Measurements from ENCODE around the gene LRRC32.

Gene LRRC32, protein sequence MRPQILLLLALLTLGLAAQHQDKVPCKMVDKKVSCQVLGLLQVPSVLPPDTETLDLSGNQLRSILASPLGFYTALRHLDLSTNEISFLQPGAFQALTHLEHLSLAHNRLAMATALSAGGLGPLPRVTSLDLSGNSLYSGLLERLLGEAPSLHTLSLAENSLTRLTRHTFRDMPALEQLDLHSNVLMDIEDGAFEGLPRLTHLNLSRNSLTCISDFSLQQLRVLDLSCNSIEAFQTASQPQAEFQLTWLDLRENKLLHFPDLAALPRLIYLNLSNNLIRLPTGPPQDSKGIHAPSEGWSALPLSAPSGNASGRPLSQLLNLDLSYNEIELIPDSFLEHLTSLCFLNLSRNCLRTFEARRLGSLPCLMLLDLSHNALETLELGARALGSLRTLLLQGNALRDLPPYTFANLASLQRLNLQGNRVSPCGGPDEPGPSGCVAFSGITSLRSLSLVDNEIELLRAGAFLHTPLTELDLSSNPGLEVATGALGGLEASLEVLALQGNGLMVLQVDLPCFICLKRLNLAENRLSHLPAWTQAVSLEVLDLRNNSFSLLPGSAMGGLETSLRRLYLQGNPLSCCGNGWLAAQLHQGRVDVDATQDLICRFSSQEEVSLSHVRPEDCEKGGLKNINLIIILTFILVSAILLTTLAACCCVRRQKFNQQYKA

DNA sequence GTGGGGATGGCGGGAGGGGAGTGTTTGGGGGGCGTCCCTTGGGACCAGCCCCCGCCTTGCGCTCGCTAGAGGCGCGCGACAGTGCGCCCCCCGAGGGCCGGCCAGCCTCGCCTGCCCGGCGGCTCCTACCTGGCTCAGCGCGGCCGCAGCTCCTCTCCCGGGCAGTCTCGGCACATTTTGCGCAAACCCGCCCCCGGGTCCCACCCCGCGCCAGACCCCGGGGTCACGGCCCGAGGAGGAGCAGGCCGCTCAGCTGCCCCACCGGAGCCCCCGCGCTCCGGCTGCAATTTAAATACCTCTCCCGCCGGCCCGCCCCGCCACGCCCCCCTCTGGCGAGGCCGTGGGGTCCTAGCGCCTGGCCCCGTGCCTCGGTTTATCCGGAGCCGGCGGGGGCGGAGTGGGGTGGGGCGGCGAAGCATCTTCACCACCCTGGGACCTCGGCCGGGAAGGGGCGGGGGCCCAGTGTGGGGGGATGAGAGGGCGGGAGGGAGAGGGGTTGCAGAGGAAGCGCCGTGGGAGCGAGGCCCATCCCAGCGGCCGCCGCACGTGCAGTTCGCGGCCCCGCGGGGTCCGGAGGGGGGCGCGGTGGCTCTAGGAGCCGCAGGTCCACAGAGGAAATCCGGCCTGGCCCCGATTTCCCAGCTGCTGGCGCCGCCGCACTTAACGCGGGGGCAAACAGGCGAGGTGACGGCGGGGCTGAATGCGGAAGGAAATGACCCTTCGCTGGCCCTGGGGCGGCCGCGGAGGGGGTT is at the start of gene LRRC32:
LRRC32 (minus strand) TSS at position 263 of the 752 bp plus-strand sequence. CDS start 4,793 bp downstream, outside the sequence.
- peak; percentile 64 for DNase-seq (ENCODE audit: low spot score)

DNA sequence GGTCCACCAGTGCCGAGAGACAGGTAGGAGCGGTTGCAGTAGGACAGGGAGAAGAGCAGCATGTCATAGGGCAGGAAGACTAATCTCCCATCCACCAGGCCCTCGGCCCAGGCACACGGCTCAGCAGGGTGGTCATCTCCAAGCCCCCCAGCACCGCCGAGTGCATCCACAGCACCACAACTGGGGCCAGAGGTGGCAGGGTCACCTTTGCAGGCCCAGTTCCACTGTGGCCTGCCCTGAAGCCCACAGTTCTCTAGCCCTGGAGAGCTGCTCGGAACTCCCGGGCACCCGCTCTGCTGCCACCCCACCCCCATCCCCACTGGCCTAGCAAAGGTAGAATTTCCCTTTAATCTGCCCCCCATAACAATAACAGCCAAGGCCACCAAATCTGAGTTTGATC is 49.1 kb upstream of the LRRC32 start:
- no peak for DNase-seq (ENCODE audit: low spot score)

DNA sequence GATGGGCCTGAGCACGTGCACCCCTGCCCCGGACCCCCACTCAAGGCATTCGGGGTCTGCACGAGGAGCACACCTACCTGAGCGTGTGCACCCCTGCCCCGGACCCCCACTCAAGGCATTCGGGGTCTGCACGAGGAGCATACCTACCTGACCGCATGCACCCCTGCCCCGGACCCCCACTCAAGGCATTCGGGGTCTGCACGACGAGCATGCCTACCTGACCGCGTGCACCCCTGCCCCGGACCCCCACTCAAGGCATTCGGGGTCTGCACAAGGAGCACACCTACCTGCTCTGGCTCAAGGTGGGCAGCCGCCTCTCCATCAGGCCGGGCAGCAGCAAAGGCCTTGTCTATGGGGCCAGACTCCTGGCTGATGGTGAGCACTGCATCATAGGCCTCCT is 48.7 kb upstream of the LRRC32 start:
- no peak for DNase-seq (ENCODE audit: low spot score)

DNA sequence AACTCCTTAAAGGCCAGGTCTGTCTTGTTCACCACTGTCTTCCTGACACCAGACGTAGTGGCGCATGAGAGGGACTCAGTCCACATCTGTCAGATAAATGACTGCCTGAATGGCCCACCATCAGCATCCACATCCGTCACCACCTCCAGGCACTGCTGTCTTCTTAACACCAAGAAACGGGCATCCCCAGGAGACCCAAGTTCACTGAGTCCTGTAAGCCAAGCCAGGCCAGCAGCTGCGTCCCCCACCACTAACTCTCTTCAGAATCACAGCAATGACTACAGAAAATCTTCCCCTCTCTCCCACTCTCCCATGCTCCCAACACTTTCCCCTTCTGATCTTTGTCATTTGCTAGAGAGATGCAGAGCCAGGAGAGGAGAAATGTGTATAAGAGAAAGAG is 47.3 kb upstream of the LRRC32 start:
- no peak for DNase-seq (ENCODE audit: low spot score)

DNA sequence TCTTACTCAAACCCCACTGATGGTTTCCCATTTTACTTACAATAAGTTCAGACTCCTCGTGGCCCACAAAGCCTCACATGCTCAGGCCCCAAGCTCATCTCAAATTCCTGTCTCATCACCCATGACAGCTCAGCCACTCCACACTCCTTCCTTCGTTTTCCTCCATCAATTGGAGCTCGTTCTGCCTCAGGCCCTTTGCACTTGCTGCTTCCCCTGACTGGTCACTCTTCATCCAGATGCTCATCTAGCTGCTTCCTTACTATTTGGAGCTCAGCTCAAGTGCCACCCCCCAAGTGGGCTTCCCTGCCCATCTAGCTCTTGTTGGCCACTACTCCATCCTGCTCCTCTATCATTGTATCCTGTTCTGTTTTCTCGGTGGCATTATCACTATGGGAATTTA is 46.8 kb upstream of the LRRC32 start:
- no peak for DNase-seq (ENCODE audit: low spot score)

DNA sequence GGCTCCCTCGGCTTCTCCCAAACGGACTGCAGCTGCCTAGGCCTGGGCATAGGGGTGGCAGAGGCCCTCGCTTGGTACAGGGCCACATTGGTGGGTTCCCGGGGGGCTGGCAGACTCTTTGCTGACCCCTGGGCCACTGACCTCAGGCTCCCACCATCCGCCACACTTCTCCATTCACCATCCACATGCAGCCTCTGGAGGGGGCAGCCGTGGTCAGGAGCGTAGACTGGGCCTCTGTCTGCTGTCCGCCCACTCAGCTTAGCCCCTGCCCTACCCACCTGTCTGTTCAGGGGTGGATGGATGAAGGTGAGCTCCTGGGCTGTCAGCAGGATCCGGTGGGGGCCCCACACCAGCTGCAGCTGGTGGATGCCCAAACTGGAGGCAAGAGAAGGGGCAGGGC is 45.7 kb upstream of the LRRC32 start:
- DNase-seq (ENCODE audit: low spot score), result no peak

DNA sequence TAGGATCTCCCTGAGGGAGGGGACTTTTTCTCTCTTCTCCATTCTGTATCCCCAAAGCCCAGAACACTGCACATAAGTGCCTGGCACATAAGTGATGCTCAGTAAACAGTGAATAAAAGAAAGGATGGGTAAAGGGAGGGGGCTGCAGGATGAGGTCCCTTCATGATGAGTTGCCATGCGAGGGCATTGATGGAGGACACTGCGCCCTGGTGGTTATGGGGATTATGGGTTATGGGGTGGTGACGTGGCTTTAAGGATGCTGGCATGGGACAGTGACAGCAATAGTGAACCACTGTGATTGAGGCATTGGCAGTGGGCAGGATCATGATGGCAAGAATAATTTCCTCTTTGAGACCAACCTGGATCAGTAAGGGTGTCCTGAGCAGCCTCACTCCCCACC is 43.9 kb upstream of the LRRC32 start:
- no peak for DNase-seq (ENCODE audit: low spot score)

DNA sequence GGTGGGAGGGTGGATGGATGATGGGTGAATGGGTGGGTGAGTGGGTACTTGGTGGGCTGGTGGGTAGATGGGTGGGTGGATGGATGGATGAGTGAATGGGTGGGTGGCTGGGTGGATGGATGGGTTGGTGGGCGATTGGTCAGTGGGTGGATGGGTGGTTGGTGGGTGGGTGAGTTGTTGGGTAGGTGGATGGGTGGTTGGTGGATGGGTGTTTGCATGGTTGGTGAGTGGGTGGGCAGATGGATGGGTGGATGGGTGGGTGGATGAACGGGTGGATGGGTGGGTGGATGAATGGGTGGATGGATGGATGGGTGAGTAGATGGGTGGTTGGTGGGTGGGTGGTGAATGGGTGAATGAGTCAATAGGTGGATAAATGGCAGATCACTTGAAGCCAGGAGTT is 43.0 kb upstream of the LRRC32 start:
- no peak for DNase-seq (ENCODE audit: low spot score)

DNA sequence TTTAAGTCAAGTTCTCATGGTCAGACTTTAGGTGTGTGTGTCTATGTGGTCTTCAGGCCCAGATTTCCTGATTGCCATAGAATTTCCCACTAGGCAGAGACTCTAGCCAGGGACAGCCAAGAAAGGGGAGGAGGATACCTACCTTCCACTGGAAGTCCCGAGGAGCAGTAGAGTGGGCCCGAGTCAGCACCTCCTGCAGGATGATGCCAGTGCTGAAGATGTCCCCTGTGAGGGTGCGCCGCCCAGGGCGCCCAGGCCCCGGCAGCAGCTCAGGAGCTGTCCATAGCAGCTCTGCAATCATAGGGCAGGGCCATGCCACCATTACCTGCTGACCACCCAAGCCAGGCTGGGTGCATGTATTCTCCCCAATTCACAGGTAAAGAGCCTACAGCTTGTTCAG is 41.6 kb upstream of the LRRC32 start:
- DNase-seq (ENCODE audit: low spot score), result no peak

DNA sequence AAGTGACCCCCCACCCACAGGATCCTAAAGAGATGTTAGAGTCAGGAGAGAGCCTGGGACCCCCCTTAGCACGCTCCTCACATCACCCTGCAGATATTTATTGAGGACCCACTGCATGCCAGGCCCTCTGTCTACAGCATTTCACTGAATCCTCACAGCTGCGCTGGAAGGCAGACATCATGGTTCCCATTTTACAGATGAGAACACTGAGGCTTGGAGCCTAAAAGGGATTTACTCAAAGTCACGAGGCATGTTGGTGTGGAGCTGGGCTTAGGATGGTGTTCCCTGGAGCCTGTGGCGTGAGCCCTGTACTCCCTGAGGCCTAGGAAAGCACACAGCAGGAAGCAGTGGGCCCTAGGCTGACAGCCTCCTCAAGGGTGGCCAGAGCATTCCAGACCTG is 39.2 kb upstream of the LRRC32 start:
- DNase-seq (ENCODE audit: low spot score), result no peak

DNA sequence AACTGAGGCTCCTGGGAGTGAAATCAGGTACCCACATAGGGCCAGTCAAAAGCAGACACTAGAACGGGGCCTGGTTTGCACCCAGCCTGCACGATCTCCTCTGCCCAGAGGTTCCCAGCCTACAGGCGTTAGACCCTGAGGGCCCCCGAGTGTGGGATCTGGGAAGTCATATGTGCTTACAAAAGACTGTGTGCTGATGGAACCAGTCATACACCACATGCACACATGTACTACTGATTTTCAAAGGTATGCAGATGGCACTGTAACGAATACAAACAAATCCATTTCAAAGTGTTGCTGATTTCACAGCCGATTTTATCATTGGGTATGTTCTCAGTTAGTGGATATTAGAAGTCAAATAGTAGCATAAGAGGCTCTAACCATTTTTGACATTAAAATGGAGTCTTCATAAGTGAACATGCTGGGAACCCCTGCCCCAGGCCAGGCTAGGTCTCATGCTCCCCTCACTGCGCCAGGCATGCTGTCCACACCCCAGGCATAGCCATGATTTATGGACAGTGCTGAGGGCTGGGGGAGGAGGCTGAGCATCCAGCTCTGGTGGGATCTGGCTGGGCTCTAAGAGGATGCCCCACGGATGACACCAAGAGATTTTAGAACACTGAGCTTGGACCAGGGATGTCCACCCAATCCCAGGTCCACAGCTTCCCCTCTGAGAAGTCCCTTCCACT is 38.6 kb upstream of the LRRC32 start:
- DNase-seq (ENCODE audit: low spot score), result no peak

DNA sequence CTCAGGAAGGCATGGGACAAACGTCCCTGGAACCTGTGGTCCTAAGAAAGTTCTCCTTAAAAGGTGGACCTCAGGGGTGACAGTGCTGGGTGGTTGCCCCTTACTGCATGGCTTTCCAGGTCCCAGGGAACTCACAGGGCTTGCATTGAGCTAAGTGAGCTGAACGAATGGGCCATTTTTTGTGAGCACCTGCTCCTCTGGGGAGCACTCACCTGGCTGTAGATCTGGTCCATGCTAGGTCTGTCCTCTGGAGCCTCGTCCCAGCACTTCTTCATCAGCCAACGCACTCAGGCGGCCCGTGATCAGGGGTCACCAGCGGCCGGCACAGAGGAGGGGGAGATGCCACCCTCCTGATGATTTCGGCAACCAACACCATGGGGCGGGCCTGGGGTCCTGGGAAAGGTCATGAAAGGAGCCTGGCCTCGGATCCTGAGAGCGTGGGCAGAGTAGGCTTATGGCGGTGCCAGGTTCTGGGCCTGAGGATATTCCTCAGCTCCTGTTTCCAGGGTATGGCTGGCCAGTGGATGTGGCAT is 36.8 kb upstream of the LRRC32 start:
- DNase-seq (ENCODE audit: low spot score), result no peak

DNA sequence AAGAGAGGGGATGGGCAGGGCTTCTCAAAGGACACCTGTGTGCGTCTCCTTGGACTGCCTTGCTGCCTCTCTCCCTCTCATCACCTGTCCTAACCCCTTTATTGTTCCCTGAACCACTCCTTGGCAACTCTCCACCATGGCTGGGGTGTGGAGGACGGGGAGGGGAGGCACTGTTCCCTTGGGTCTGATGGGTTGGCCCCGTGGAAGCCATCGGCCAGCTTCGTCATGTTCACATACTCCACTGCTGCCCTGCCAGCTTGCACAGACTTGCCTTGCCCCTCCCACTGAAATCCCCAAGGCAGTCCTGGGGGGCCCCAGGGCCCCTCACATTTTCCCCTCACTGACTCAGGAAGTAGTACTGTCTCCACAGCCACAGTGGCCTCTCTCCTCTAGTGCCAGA is 36.1 kb upstream of the LRRC32 start:
- no peak for DNase-seq (ENCODE audit: low spot score)

DNA sequence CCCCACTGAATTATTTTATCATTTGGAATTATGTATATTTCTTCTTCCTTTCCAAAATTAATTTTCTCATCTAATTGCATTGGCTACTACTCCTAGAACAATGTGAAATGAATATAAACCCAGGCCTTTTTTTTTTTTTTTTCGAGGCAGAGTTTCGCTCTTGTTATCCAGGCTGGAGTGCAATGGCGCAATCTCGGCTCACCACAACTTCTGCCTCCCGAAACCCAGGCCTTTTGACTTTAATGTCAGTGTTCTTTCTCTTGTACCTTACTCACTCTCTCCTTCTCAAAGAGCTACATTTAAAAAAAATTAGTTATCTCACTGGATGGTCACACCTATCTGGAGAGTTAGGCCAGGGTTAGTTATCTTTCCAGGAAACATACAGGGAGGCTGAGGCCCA is 35.3 kb upstream of the LRRC32 start:
- DNase-seq (ENCODE audit: low spot score), result no peak

DNA sequence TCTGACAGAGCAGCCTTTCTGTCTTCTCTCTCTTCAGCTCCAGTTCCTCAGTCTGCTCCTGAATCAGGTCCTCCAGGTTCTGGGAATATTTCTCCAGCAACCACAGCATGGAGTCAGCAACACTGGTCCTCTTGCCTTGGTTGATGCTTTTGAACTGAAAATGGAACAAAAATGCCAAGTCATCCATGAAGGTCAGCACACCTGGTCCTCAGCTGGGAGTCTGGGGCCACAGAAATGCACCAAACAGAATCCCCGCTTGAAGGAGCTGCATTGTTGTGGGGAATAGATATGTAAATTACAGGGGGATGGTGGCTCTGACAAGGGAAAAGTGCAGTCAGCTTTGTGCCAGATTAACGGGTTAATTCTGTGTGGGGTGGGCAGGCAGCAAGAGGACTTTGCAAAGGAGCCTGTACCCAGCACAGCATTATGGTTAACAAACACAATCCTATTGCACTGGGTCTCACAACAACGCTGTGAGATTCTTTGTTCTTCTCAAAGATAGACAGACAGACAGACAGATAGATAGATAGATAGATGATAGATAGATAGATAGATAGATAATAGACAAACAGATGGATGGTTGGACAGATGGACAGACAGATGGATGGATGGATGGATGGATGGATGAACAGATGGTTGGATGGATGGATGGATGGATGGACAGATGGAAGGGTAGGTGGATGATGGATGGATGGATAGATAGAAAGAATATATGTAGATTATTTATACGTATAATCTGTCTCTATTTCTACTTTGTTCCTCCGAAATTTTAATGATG is 33.8 kb upstream of the LRRC32 start:
- no peak for DNase-seq (ENCODE audit: low spot score)

DNA sequence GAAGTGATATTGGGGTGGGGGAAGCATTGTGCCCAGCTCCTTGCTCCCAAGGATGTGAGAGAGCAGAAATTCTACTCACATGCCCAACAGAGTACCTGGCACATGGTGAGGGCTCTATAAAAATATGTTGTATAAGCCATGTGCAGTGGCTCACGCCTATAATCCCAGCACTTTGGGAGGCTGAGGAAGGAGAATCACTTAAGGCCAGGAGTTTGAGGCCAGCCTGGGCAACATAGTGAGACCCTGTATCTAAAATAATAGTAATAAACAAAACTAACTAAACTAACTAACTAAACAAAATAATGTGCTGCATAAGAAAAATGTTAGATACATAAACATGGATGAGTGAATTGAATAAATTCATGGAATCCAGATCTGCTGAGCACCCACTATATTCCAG is 33.2 kb upstream of the LRRC32 start:
- DNase-seq (ENCODE audit: low spot score), result no peak

DNA sequence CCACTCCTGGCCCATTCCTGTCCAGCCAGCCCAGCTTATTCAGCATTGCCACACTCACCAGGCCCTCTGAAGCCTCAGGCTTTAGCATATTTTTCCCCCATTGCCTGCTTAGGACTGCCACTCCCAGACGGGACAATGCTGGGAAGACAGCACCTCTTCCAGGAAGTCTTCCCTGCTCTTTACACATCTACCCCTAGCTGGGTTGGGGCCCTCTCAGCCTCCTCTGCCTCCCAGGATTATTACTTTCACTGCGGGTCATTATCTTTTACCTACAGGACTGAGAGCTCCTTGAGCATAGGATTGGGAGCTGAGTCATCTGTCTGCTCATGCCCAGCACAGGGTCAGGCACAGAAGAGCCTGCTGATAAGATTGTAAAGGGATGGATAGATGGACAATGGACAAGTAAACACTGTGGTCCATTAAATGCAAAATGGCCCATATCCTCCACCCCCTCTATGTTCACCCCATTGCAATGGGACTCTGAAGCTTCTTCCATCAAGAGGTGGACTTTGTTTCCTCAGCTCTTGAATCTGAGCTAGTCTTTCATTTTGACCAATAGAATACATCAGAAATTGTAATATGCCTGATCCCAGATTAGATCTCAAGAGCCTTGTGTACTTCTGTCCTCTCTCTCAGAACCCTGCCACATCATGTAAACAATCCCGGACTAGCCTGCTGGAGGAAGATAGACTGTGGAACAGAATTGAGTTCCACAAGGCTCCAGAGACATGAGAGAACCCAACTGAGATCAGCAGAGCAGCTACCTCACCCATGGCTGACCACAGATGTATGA is 32.0 kb upstream of the LRRC32 start:
- no peak for DNase-seq (ENCODE audit: low spot score)

DNA sequence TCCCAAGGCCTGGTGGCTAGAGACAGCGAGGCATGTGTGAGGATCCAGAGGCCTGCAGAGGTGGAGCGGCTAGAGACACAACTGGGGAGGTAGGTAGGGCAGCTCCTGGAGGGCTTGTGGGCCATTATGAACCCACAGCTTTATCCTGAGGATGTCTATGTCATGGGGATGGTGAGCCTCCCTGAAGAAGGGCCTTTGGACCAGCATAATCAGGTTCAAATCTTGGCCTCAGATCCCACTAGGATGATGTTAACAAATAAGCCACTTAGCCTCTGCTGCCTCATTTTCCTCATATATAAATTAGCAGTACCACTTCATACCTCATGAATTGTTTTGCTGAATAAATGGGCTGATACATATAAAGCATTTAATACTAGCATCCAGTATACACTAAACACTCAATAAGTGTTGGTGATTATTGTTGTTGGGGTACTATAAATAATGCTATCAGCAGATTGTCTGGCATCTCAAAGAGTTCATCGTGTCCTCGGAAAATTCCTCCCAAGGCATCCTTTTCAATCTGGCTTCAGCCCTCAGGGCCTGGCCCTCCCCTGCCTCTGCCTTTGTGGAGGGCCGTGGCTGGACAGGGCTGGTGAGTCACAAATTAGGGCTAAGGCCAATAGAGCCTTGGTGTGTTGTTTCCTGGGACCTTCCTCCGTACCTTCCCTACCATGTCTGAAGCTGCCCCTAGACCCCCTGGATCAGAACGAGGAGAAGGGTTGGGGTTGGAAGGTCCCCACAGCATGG is 30.9 kb upstream of the LRRC32 start:
- DNase-seq (ENCODE audit: low spot score), result no peak

DNA sequence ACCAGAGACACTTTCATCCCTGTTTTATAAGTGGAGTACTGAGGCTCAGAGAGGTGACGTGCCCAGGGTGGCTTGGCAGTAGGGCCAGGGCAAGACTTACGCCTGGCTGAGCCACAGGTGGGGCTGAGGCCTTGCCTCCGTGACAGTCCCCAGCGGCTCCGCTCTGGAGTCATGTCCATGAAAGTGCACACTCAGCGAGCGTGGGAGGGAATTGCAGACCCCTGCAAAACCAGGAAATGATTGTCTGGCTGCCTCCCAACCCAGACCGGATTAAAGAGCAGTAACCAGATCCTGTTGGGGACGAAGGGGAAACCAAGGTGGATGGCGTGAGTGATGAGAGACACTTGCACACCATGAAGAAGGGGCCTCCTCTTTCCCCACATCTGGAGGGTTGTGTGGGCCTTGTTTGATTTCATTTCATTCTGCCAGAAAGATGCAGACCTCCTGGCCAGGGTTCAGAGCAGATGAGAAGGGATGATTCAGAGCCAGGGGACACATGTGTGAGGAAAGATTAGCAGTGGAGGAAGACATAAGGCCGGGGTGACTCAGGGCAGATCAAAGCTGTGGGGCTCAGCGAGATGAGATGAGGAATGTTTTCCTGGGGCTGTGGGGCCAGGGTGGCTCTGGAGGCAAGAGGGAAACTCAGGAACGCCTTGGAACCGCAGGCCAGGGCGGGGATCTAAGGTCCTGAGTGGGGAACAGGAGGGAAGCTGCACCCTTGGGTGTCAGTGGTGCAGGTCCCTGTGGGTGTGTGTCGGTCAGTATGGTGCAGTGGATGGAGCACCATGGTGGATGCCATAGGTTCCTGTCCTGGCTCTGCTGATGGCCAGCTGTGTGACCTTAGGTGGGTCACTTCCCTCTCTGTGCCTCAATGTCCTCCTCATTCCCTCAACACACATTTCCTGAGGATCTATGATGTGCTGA is 29.9 kb upstream of the LRRC32 start:
- no peak for DNase-seq (ENCODE audit: low spot score)

All from D341Med (cell line).